GM19328 (cell line): ENCODE data around the gene ENOX2.
A peak's percentile ranks its signal among the peaks of the same experiment; 100 is the strongest.

ENCODE experiments used
- ATAC-seq: cut with Tn5 transposase; IDR thresholded peaks from one replicate; pipeline ENCODE4 v1.9.1; 2021; ENCODE audit warnings: mild to moderate bottlenecking, moderate library complexity; ENCODE audit not compliant: unreplicated experiment

ENOX2 gene

DNA sequence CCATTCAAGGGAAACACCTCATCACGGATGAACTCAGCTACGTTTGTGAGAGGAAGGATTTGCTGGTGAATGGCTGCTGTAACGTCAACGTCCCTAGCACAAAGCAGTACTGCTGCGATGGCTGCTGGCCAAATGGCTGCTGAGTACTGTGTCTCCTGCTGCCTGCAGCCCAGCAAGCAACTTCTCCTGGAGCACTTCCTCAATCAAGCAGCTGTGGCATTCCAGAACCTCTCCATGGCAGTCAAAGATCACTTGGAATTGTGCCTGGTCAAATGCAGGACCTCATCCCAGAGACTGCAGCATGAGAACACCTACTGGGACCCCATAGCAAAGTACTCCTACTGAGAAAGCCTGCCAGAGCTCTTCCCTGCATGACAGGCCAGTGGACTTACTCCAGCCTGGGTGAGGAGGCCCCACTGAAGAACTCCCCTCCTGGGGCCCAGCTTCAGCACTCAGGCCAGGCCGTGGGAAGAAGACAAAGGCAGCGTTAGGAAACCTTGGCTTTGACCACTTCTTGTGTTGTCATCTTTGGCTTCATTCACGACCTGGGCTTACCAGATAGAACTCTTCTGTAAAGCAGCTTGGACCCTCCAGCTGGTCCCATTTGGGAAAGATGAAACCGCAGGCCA lies 256.9 kb downstream of the ENOX2 start:
- no peak for ATAC-seq

GRCh38 chrX:130637591-130637990 lies 265.4 kb downstream of the ENOX2 start:
- no peak for ATAC-seq

GRCh38 chrX:130636277-130636676 lies 266.7 kb downstream of the ENOX2 start:
- no peak for ATAC-seq

GRCh38 chrX:130631011-130631410 lies 272.0 kb downstream of the ENOX2 start:
- ATAC-seq, result no peak

GRCh38 chrX:130628516-130628915 lies 274.5 kb downstream of the ENOX2 start:
- no peak for ATAC-seq

DNA sequence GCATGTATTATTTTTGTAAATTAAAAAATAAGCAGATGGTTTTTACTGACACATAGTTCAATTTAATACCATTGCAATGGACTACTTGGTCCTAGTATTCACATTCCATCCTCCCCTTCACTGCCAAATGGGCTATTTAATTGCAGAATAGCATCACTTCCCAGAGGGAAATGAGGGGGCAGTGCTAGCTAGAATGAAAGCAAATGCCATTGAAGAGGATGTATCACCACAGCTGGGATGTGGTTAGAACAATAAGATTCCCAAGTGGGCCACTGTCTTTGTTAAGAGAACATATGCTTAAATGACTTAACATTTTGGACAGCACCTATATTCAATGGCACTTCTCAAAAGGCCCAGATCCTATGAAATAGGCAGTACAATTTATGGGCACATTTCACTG lies 276.5 kb downstream of the ENOX2 start:
- no peak for ATAC-seq

DNA sequence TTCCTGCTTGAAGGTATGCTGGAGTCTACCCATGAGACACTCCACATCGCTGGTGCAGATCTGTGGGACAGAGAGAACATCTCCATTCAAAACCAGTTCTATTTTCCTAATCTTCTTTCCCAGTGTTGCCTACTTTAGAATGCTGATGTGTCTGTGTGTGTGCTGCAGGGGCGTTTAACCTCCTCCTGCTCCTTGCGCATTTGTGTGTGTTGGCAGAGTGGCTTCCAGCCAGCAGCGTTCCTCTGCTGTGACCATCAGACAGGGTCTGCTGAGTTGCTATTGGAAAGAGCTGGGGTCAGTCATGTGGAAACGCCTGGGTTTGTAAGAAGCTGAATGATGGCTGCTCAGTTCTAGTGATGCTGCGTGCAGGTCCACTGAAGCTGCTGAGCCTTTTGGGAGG lies 277.6 kb downstream of the ENOX2 start:
- no peak for ATAC-seq

- ATAC-seq, result no peak
These were observed 279.5 kb downstream of the ENOX2 start for GRCh38 chrX:130623518-130623917.

- ATAC-seq, result no peak
These were observed 287.1 kb downstream of the ENOX2 start for GRCh38 chrX:130615941-130616340.

- no peak for ATAC-seq
These were observed 295.6 kb downstream of the ENOX2 start for GRCh38 chrX:130607431-130607830.

GRCh38 chrX:130606425-130606824 lies 296.6 kb downstream of the ENOX2 start:
- no peak for ATAC-seq

DNA sequence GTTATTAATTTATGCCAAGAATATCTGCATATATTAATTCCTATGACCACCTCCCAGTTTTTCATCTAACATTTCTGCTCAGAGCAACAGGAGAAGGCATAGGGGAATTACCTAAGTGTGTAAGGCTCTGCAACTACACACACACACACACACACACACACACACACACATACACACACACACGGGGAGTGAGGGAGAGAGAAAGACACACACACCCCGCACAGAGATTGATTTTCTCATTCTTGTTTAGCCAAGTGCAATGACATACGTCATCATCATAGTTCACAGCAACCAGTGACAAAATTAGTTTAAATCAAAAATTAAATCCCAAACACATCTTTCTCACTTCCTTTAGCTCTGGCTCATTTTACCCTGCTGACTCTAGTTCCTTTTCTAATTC lies 298.1 kb downstream of the ENOX2 start:
- no peak for ATAC-seq

- no peak for ATAC-seq
These were observed 308.5 kb downstream of the ENOX2 start for GRCh38 chrX:130594453-130594916.

DNA sequence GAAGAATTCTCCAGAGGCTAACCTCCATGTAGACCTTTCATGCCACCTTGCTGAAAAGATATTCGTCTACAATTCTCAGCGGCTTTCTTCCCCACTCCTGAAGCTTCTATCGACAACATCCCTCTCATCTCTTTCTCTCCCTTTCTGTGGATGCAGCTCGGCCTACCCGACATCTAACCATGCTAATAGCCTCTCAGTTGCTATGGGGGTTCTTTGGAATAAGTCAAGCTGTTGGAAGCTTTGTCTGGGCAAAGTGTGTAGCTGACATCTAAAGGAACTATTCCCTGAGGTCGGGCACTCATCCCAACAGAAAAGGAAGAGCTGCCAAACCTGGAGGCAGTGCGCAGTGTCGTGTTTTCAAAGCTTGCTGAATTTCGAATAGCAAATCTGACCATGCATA lies 309.1 kb downstream of the ENOX2 start:
- no peak for ATAC-seq

DNA sequence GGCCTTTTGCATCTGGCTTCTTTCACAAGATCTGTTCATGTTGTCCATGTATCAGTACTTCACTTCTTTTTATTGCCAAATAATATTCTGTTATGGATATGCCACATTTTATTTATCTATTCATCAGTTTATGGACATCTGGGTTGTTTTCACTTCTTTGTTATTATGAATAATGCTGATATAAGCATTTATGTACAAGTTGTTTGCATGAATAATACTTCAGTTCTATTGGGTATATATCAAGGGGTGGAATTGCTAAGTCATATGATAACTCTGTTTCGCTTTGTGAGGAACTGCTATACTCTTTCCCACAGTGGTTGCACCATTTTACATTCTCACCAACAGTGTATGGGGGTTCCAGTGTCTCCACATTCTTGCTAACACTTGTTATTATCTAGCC lies 310.8 kb downstream of the ENOX2 start:
- ATAC-seq, result no peak

- ATAC-seq, result no peak
These were observed 324.1 kb downstream of the ENOX2 start for GRCh38 chrX:130578906-130579305.

DNA sequence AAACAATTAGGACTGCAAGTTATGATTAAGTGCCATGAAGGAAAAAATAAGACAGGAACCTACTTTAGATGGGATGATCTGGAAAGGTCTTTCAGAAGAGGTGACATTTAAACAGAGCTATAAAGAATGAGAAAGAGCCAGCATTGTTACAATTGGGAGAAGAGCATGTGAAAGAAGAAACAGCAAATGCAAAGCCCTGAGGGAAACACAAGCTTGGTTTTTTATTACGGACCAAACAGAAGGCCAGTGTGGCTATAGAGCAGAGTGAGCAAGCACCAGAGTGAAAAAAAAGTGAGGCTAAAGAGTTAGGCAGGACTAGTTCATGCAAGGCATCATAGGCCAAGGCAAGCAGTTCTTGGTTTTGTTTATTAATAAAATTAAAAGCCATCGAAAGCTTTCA lies 325.6 kb downstream of the ENOX2 start:
- no peak for ATAC-seq

- ATAC-seq, result peak; percentile 94
These were observed 327.1 kb downstream of the ENOX2 start for GRCh38 chrX:130575831-130576389.
